ENCODE data around the gene JSRP1.

The JSRP1 gene

DNA sequence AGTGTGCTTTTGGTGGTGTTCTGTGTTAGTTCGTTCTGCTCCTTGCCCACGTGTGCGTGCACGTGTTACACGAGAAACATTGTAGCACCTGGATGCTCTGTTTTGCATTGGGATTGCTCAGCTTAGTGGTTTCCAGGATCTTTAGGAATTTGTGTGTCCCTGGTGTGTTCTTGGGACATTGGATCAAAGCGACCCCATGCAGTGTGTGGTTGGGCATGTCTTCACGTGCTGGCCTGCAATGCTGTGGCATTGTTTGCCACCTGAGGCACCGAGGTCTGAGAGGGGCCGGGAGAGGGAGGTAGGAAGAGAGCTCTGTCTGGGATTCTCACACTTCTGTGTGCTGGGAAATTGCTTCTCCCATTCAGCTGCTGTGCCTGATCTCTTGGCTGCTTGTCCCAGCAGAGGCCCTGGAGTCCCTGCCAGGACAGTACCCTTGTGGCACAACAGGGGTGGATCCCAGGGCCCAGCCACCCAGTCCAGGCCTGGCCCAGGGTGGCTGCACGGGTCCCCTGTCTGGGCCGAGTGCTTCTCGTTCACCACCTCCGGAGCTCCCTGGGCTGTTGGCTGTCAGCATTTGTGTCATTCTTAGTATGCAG is 31.4 kb downstream of the JSRP1 start:
- Histone ChIP-seq H3K9ac (ENCODE audit: low read depth, low read length) (no peak overlapping the region), H3K4me3 (ENCODE audit: low read length) (no peak overlapping the region), H3K27ac (ENCODE audit: low read length) (no peak overlapping the region), H3K36me3 (ENCODE audit: insufficient read depth, low read depth, low read length) (peaks cover 66% of the 10 kb centered on the region), H3K9me3 (ENCODE audit: insufficient read depth, low read depth, low read length) (no peaks in the 10 kb centered on the region), H3K27me3 (ENCODE audit: insufficient read depth, low read length) (no peaks in the 10 kb centered on the region), H3K4me1 (ENCODE audit: insufficient read depth, low read length) (no peaks in the 10 kb centered on the region)

GRCh38 chr19:2223959-2224358 is 32.3 kb downstream of the JSRP1 start:
- Histone ChIP-seq H3K27ac (ENCODE audit: low read length) (no peak overlapping the region), H3K9ac (ENCODE audit: low read depth, low read length) (no peak overlapping the region), H3K27me3 (ENCODE audit: insufficient read depth, low read length) (no peaks in the 10 kb centered on the region), H3K36me3 (ENCODE audit: insufficient read depth, low read depth, low read length) (peaks cover 62% of the 10 kb centered on the region), H3K9me3 (ENCODE audit: insufficient read depth, low read depth, low read length) (no peaks in the 10 kb centered on the region), H3K4me1 (ENCODE audit: insufficient read depth, low read length) (no peaks in the 10 kb centered on the region), H3K4me3 (ENCODE audit: low read length) (no peak overlapping the region)

DNA sequence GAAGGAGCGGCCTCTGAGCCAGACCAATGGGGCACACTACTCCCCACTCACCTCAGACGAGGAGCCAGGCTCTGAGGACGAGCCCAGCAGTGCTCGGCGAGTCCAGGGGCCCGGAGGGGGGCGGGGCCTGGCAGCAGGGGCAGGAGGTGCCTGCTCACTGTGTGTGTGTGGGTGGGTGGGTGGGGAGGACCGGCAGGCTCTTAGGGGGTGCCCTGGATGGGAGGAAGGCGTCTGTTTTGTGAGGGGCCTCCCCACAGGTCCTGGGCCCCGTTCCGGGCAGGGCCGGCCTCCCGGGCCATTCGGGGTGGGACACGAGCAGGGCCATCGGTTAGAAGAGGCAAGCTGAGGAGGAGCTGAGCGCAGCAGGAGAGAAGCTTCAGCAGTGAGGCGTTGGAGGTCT is 32.8 kb downstream of the JSRP1 start:
- H3K4me3 ChIP-seq (ENCODE audit: low read length) = no peak overlapping the region
- H3K9ac ChIP-seq (ENCODE audit: low read depth, low read length) = no peak overlapping the region
- no peaks in the 10 kb centered on the region for H3K9me3 ChIP-seq (ENCODE audit: insufficient read depth, low read depth, low read length)
- H3K27me3 ChIP-seq (ENCODE audit: insufficient read depth, low read length) = no peaks in the 10 kb centered on the region
- no peaks in the 10 kb centered on the region for H3K4me1 ChIP-seq (ENCODE audit: insufficient read depth, low read length)
- H3K27ac ChIP-seq (ENCODE audit: low read length) = no peak overlapping the region
- peaks cover 56% of the 10 kb centered on the region for H3K36me3 ChIP-seq (ENCODE audit: insufficient read depth, low read depth, low read length)

DNA sequence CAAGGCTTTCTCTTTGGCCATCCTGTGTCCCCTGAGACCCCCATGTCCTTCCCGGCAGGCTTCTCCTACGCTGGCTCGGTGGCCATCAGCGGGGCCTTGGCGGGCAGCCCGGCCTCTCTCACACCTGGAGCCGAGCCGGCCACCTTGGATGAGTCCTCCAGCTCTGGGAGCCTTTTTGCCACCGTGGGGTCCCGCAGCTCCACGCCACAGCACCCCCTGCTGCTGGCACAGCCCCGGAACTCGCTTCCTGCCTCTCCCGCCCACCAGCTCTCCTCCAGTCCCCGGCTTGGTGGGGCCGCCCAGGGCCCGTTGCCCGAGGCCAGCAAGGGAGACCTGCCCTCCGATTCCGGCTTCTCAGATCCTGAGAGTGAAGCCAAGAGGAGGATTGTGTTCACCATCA is 34.3 kb downstream of the JSRP1 start:
- H3K4me3 ChIP-seq (ENCODE audit: low read length) = no peak overlapping the region
- H3K27ac ChIP-seq (ENCODE audit: low read length) = no peak overlapping the region
- no peak overlapping the region for H3K9ac ChIP-seq (ENCODE audit: low read depth, low read length)
- no peaks in the 10 kb centered on the region for H3K27me3 ChIP-seq (ENCODE audit: insufficient read depth, low read length)
- no peaks in the 10 kb centered on the region for H3K9me3 ChIP-seq (ENCODE audit: insufficient read depth, low read depth, low read length)
- H3K4me1 ChIP-seq (ENCODE audit: insufficient read depth, low read length) = no peaks in the 10 kb centered on the region
- H3K36me3 ChIP-seq (ENCODE audit: insufficient read depth, low read depth, low read length) = peaks cover 63% of the 10 kb centered on the region

GRCh38 chr19:2221250-2221831 is 34.9 kb downstream of the JSRP1 start:
- Histone ChIP-seq H3K36me3 (ENCODE audit: insufficient read depth, low read depth, low read length) (peaks cover 66% of the 10 kb centered on the region), H3K27ac (ENCODE audit: low read length) (no peak overlapping the region)

DNA sequence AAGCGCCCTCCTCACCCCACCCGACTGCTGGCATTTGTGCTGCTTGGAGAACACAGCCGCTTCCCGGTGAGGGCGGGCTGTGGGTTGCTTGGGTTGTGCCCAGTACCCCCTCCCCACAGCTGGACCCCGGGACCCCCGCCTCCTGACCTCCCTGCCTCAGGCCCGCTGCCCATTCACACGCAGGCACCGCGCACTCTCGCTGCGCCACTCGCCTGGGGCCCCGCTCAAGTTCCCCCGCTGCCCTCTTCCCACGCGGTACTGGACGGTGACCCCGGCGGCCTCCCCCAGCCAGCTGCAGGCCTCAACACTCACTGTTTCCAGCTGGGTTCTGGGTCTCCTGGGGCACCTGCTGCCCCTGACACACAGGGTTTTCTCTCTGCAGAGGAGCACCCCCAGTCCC is 36.5 kb downstream of the JSRP1 start:
- H3K27me3 ChIP-seq (ENCODE audit: insufficient read depth, low read length) = no peaks in the 10 kb centered on the region
- no peak overlapping the region for H3K9ac ChIP-seq (ENCODE audit: low read depth, low read length)
- H3K27ac ChIP-seq (ENCODE audit: low read length) = no peak overlapping the region
- no peaks in the 10 kb centered on the region for H3K9me3 ChIP-seq (ENCODE audit: insufficient read depth, low read depth, low read length)
- H3K4me3 ChIP-seq (ENCODE audit: low read length) = no peak overlapping the region
- H3K4me1 ChIP-seq (ENCODE audit: insufficient read depth, low read length) = no peaks in the 10 kb centered on the region
- H3K36me3 ChIP-seq (ENCODE audit: insufficient read depth, low read depth, low read length) = peaks cover 67% of the 10 kb centered on the region

More at GRCh38 chr19:2221250-2221831, 34.9 kb downstream of the JSRP1 start:
- Histone ChIP-seq H3K9ac (ENCODE audit: low read depth, low read length) (no peak overlapping the region), H3K9me3 (ENCODE audit: insufficient read depth, low read depth, low read length) (no peaks in the 10 kb centered on the region), H3K4me1 (ENCODE audit: insufficient read depth, low read length) (no peaks in the 10 kb centered on the region), H3K4me3 (ENCODE audit: low read length) (no peak overlapping the region), H3K27me3 (ENCODE audit: insufficient read depth, low read length) (no peaks in the 10 kb centered on the region)

DNA sequence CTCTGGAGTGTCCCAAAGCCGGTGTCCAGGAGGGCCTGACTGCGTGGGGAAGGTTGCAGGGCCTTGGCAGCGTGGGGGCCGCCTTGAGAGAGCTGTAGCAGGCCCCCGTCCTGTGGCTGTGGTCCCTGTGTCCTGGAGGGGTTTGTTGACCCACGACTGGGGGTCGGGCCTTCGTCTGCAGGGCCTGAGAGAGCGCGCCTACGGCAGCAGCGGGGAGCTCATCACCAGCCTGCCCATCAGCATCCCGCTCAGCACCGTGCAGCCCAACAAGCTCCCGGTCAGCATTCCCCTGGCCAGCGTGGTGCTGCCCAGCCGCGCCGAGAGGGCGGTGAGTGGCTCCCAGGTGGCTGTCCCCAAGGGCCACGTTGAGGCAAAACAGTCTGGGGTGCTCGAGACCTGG is 38.6 kb downstream of the JSRP1 start:
- Histone ChIP-seq H3K9ac (ENCODE audit: low read depth, low read length) (no peak overlapping the region), H3K27me3 (ENCODE audit: insufficient read depth, low read length) (no peaks in the 10 kb centered on the region), H3K4me1 (ENCODE audit: insufficient read depth, low read length) (no peaks in the 10 kb centered on the region), H3K36me3 (ENCODE audit: insufficient read depth, low read depth, low read length) (peaks cover 64% of the 10 kb centered on the region), H3K9me3 (ENCODE audit: insufficient read depth, low read depth, low read length) (no peaks in the 10 kb centered on the region), H3K27ac (ENCODE audit: low read length) (no peak overlapping the region), H3K4me3 (ENCODE audit: low read length) (no peak overlapping the region)

- H3K4me1 ChIP-seq (ENCODE audit: insufficient read depth, low read length) = no peaks in the 10 kb centered on the region
- no peak overlapping the region for H3K4me3 ChIP-seq (ENCODE audit: low read length)
- H3K27me3 ChIP-seq (ENCODE audit: insufficient read depth, low read length) = no peaks in the 10 kb centered on the region
- H3K27ac ChIP-seq (ENCODE audit: low read length) = no peak overlapping the region
- no peak overlapping the region for H3K9ac ChIP-seq (ENCODE audit: low read depth, low read length)
- H3K9me3 ChIP-seq (ENCODE audit: insufficient read depth, low read depth, low read length) = no peaks in the 10 kb centered on the region
- H3K36me3 ChIP-seq (ENCODE audit: insufficient read depth, low read depth, low read length) = peaks cover 70% of the 10 kb centered on the region
These were observed 39.6 kb downstream of the JSRP1 start for GRCh38 chr19:2216361-2217225.

GRCh38 chr19:2215281-2215751 is 40.9 kb downstream of the JSRP1 start:
- no peak overlapping the region for H3K4me3 ChIP-seq (ENCODE audit: low read length)
- no peak overlapping the region for H3K9ac ChIP-seq (ENCODE audit: low read depth, low read length)
- no peaks in the 10 kb centered on the region for H3K9me3 ChIP-seq (ENCODE audit: insufficient read depth, low read depth, low read length)
- H3K4me1 ChIP-seq (ENCODE audit: insufficient read depth, low read length) = no peaks in the 10 kb centered on the region
- H3K27me3 ChIP-seq (ENCODE audit: insufficient read depth, low read length) = no peaks in the 10 kb centered on the region
- no peak overlapping the region for H3K27ac ChIP-seq (ENCODE audit: low read length)
- peaks cover 76% of the 10 kb centered on the region for H3K36me3 ChIP-seq (ENCODE audit: insufficient read depth, low read depth, low read length)

DNA sequence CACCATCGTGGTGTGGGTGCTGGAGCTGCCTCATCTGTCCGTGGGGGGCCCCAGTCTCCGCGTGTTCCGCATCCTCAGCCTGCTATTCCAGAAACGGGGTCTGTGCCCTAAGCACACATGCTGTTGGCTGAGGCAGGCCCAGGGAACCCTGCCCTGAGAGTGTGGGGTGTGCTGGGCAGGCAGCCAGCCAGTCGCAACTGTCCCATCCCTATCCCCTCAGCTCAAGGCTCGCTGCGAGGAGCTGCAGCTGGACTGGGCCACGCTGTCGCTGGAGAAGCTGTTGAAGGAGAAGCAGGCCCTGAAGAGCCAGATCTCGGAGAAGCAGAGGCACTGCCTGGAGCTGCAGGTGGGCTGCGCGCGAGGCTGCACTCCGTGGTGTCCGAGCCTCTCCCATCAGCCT is 42.0 kb downstream of the JSRP1 start:
- H3K4me1 ChIP-seq (ENCODE audit: insufficient read depth, low read length) = no peaks in the 10 kb centered on the region
- no peak overlapping the region for H3K9ac ChIP-seq (ENCODE audit: low read depth, low read length)
- no peaks in the 10 kb centered on the region for H3K27me3 ChIP-seq (ENCODE audit: insufficient read depth, low read length)
- peaks cover 70% of the 10 kb centered on the region for H3K36me3 ChIP-seq (ENCODE audit: insufficient read depth, low read depth, low read length)
- H3K27ac ChIP-seq (ENCODE audit: low read length) = no peak overlapping the region
- no peaks in the 10 kb centered on the region for H3K9me3 ChIP-seq (ENCODE audit: insufficient read depth, low read depth, low read length)
- no peak overlapping the region for H3K4me3 ChIP-seq (ENCODE audit: low read length)

GRCh38 chr19:2213799-2214198 is 42.4 kb downstream of the JSRP1 start:
- Histone ChIP-seq H3K9ac (ENCODE audit: low read depth, low read length) (no peak overlapping the region), H3K27me3 (ENCODE audit: insufficient read depth, low read length) (no peaks in the 10 kb centered on the region), H3K4me1 (ENCODE audit: insufficient read depth, low read length) (no peaks in the 10 kb centered on the region), H3K36me3 (ENCODE audit: insufficient read depth, low read depth, low read length) (peaks cover 70% of the 10 kb centered on the region), H3K4me3 (ENCODE audit: low read length) (no peak overlapping the region), H3K27ac (ENCODE audit: low read length) (no peak overlapping the region), H3K9me3 (ENCODE audit: insufficient read depth, low read depth, low read length) (no peaks in the 10 kb centered on the region)

Data from iPS-20b (cell line).